Skeletal muscle satellite cell (primary cell): ENCODE data around the gene CDK5RAP2.
A peak's percentile ranks its signal among the peaks of the same experiment; 100 is the strongest.
"Not testable (repeated sequence)": the region's sequence is repeated elsewhere in the genome, so short reads cannot be mapped to it uniquely, and the experiment has no call there.

Experiments used
- H3K27me3 ChIP-seq: 2 replicates; pipeline ENCODE4 v1.7.0; 2013; ENCODE audit warnings: low read length; ENCODE audit not compliant: control insufficient read depth, insufficient read depth
- H3K36me3 ChIP-seq: 2 replicates; pipeline ENCODE4 v1.7.0; 2013; ENCODE audit warnings: mild to moderate bottlenecking, control low read depth, low read length; ENCODE audit not compliant: insufficient read depth
- H3K4me1 ChIP-seq: 2 replicates; pipeline ENCODE4 v1.7.0; 2013; ENCODE audit warnings: low read length; ENCODE audit not compliant: control insufficient read depth, insufficient read depth
- H3K4me2 ChIP-seq: 2 replicates; pipeline ENCODE4 v1.7.0; 2013; ENCODE audit warnings: mild to moderate bottlenecking, low read length
- H3K4me3 ChIP-seq: 2 replicates; pipeline ENCODE4 v1.7.0; 2013; ENCODE audit warnings: low read length
- H3K9ac ChIP-seq: 2 replicates; pipeline ENCODE4 v1.7.0; 2013; ENCODE audit warnings: mild to moderate bottlenecking, low read depth, low read length, moderate library complexity
- H3K9me3 ChIP-seq: replicated peaks from 2 replicates; pipeline ENCODE4 v1.7.0; 2013; ENCODE audit warnings: mild to moderate bottlenecking, control low read depth, low read length

The CDK5RAP2 gene

GRCh38 chr9:120480707-120481106, 99.3 kb downstream of the CDK5RAP2 start:
- Histone ChIP-seq H3K4me2 (no peak overlapping the region), H3K9ac (no peak overlapping the region), H3K36me3 (peaks cover under 1% of the 10 kb centered on the region)

GRCh38 chr9:120478208-120478607, 101.8 kb downstream of the CDK5RAP2 start:
- Histone ChIP-seq H3K36me3 (peaks cover 10% of the 10 kb centered on the region), H3K27me3 (no peaks in the 10 kb centered on the region), H3K9me3 (no peaks in the 10 kb centered on the region), H3K4me2 (peak overlapping the region; percentile 27), H3K4me3 (no peak overlapping the region), H3K4me1 (peaks cover 78% of the 10 kb centered on the region), H3K9ac (peak overlapping the region; percentile 41)

More at GRCh38 chr9:120480707-120481106, 99.3 kb downstream of the CDK5RAP2 start:
- no peaks in the 10 kb centered on the region for H3K9me3 ChIP-seq
- no peak overlapping the region for H3K4me3 ChIP-seq
- no peaks in the 10 kb centered on the region for H3K27me3 ChIP-seq
- peaks cover 59% of the 10 kb centered on the region for H3K4me1 ChIP-seq

GRCh38 chr9:120477534-120478001, 102.4 kb downstream of the CDK5RAP2 start:
- Histone ChIP-seq H3K4me2 (peak overlapping the region; percentile 27), H3K4me3 (no peak overlapping the region), H3K27me3 (no peaks in the 10 kb centered on the region), H3K9me3 (no peaks in the 10 kb centered on the region), H3K4me1 (peaks cover 75% of the 10 kb centered on the region), H3K9ac (peak overlapping the region; percentile 41), H3K36me3 (peaks cover 10% of the 10 kb centered on the region)

- Histone ChIP-seq H3K4me2 (peak overlapping the region; percentile 71), H3K4me3 (peak overlapping the region; percentile 38), H3K36me3 (peaks cover 21% of the 10 kb centered on the region), H3K27me3 (no peaks in the 10 kb centered on the region), H3K9ac (peak overlapping the region; percentile 72), H3K4me1 (peaks cover 53% of the 10 kb centered on the region), H3K9me3 (no peaks in the 10 kb centered on the region)
Measured at GRCh38 chr9:120475341-120475740, 104.6 kb downstream of the CDK5RAP2 start.

- peaks cover 51% of the 10 kb centered on the region for H3K4me1 ChIP-seq
- peaks cover 21% of the 10 kb centered on the region for H3K36me3 ChIP-seq
- H3K4me2 ChIP-seq = peak overlapping the region; percentile 71
- no peaks in the 10 kb centered on the region for H3K27me3 ChIP-seq
- peak overlapping the region; percentile 38 for H3K4me3 ChIP-seq
- H3K9me3 ChIP-seq = no peaks in the 10 kb centered on the region
- H3K9ac ChIP-seq = peak overlapping the region; percentile 72
Measured at GRCh38 chr9:120474591-120475243, 105.2 kb downstream of the CDK5RAP2 start.

GRCh38 chr9:120473608-120474007, 106.4 kb downstream of the CDK5RAP2 start:
- H3K9me3 ChIP-seq = no peaks in the 10 kb centered on the region
- peak overlapping the region; percentile 8 for H3K9ac ChIP-seq
- no peak overlapping the region for H3K4me3 ChIP-seq
- H3K27me3 ChIP-seq = no peaks in the 10 kb centered on the region
- H3K4me1 ChIP-seq = peaks cover 41% of the 10 kb centered on the region
- H3K36me3 ChIP-seq = peaks cover 21% of the 10 kb centered on the region
- H3K4me2 ChIP-seq = peak overlapping the region; percentile 71

- Histone ChIP-seq H3K9ac (no peak overlapping the region), H3K9me3 (no peaks in the 10 kb centered on the region), H3K4me2 (no peak overlapping the region), H3K27me3 (no peaks in the 10 kb centered on the region), H3K36me3 (peaks cover 25% of the 10 kb centered on the region), H3K4me1 (peaks cover 5% of the 10 kb centered on the region), H3K4me3 (no peak overlapping the region)
Measured at GRCh38 chr9:120465685-120466407, 114.1 kb downstream of the CDK5RAP2 start.

- peaks cover 5% of the 10 kb centered on the region for H3K4me1 ChIP-seq
- peaks cover 27% of the 10 kb centered on the region for H3K36me3 ChIP-seq
- H3K27me3 ChIP-seq = no peaks in the 10 kb centered on the region
- H3K4me2 ChIP-seq = no peak overlapping the region
- H3K4me3 ChIP-seq = no peak overlapping the region
- no peaks in the 10 kb centered on the region for H3K9me3 ChIP-seq
- H3K9ac ChIP-seq = no peak overlapping the region
Measured at GRCh38 chr9:120464887-120465421, 115.0 kb downstream of the CDK5RAP2 start.

GRCh38 chr9:120464176-120464886, 115.6 kb downstream of the CDK5RAP2 start:
- Histone ChIP-seq H3K9ac (no peak overlapping the region), H3K36me3 (peaks cover 27% of the 10 kb centered on the region), H3K4me1 (peaks cover 5% of the 10 kb centered on the region), H3K9me3 (no peaks in the 10 kb centered on the region), H3K4me2 (no peak overlapping the region), H3K4me3 (no peak overlapping the region), H3K27me3 (no peaks in the 10 kb centered on the region)

- H3K36me3 ChIP-seq = peaks cover 30% of the 10 kb centered on the region
- H3K4me3 ChIP-seq = no peak overlapping the region
- H3K9me3 ChIP-seq = no peaks in the 10 kb centered on the region
- H3K27me3 ChIP-seq = no peaks in the 10 kb centered on the region
- no peak overlapping the region for H3K4me2 ChIP-seq
- H3K9ac ChIP-seq = no peak overlapping the region
- H3K4me1 ChIP-seq = peaks cover 5% of the 10 kb centered on the region
Measured at GRCh38 chr9:120463765-120464164, 116.2 kb downstream of the CDK5RAP2 start.

GRCh38 chr9:120461677-120462076, 118.3 kb downstream of the CDK5RAP2 start:
- H3K4me3 ChIP-seq, H3K27me3 ChIP-seq, H3K4me2 ChIP-seq, H3K9ac ChIP-seq, H3K9me3 ChIP-seq, H3K4me1 ChIP-seq: not testable (repeated sequence)
- peaks cover 36% of the 10 kb centered on the region for H3K36me3 ChIP-seq
